ENCODE results near the gene USP35. TPM values are rescaled to one million over a fixed set of nuclear protein-coding genes. Genes with fewer than 3 reads are reported as not detected.

USP35 gene
- polyA plus RNA-seq, 3 donors, result 0.42 to 7.6 (median 0.63) TPM

- Mint-ChIP-seq H3K9me3 (no peaks in the 10 kb centered on the region), H3K4me3 (no peak overlapping the region), H3K4me1 (no peaks in the 10 kb centered on the region), H3K36me3 (no peaks in the 10 kb centered on the region), H3K27ac (no peak overlapping the region), H3K27me3 (ENCODE audit: low read depth in 3 of 3) (peaks cover 0 to 6% (median 3%) of the 10 kb centered on the region in 3 donors)
- Histone ChIP-seq H2AFZ (ENCODE audit: insufficient read depth, low read depth, low read length, poor library complexity, severe bottlenecking) (no peak overlapping the region), H3K4me2 (replicated peaks; ENCODE audit: extremely low read depth, low read length, poor library complexity, severe bottlenecking) (no peak overlapping the region), H3K27me3 (ENCODE audit: control insufficient read depth in 2 of 2, insufficient read depth in 2 of 2, low read length in 2 of 2) (no peaks in the 10 kb centered on the region), H4K20me1 (ENCODE audit: insufficient read depth, low read length) (no peaks in the 10 kb centered on the region), H3K27ac (ENCODE audit: low read depth in 1 of 2, low read length in 2 of 2) (no peak overlapping the region), H3K36me3 (replicated peaks in 1 of 2; ENCODE audit: control insufficient read depth in 1 of 2, insufficient read depth in 2 of 2, low read length in 2 of 2) (no peaks in the 10 kb centered on the region), H3K9ac (ENCODE audit: insufficient read depth, low read length, poor library complexity, severe bottlenecking) (no peak overlapping the region), H3K4me1 (ENCODE audit: control insufficient read depth in 1 of 2, insufficient read depth in 2 of 2, low read length in 2 of 2) (no peaks in the 10 kb centered on the region), H3K4me3 (replicated peaks in 1 of 3; ENCODE audit: low read depth in 2 of 3, low read length in 3 of 3) (no peak overlapping the region), H3K79me2 (ENCODE audit: insufficient read depth, low read length) (no peaks in the 10 kb centered on the region), H3K9me3 (replicated peaks in 1 of 2; ENCODE audit: control insufficient read depth in 1 of 2, insufficient read depth in 1 of 2, low read length in 2 of 2) (no peaks in the 10 kb centered on the region)
- intact Hi-C loops (cut with micrococcal nuclease), result no loop called here
- 58% methylated on average over 2 of the region's 6 CpGs for WGBS (ENCODE audit: insufficient coverage)
- no peak for DNase-seq
- no peak for TF ChIP-seq CTCF (IDR thresholded peaks at IDR 0.05)
These were observed 32.4 kb upstream of the USP35 start for GRCh38 chr11:78156127-78156844.

- no peaks in the 10 kb centered on the region for H3K9me3 ChIP-seq (replicated peaks in 1 of 2; ENCODE audit: control insufficient read depth in 1 of 2, insufficient read depth in 1 of 2, low read length in 2 of 2)
- H3K79me2 ChIP-seq (ENCODE audit: insufficient read depth, low read length), result no peaks in the 10 kb centered on the region
- no peak overlapping the region for H3K4me3 ChIP-seq (replicated peaks in 1 of 3; ENCODE audit: low read depth in 2 of 3, low read length in 3 of 3)
- no peak for DNase-seq
- H4K20me1 ChIP-seq (ENCODE audit: insufficient read depth, low read length), result no peaks in the 10 kb centered on the region
- intact Hi-C loops (cut with micrococcal nuclease), result no loop called here
- no CpG with 5 or more reads among the region's 6 CpGs for WGBS (ENCODE audit: insufficient coverage)
- H2AFZ ChIP-seq (ENCODE audit: insufficient read depth, low read depth, low read length, poor library complexity, severe bottlenecking), result no peak overlapping the region
- Mint-ChIP-seq H3K4me3 (no peak overlapping the region), H3K4me1 (no peaks in the 10 kb centered on the region), H3K27ac (no peak overlapping the region), H3K27me3 (ENCODE audit: low read depth in 3 of 3) (peaks cover 4 to 9% (median 5%) of the 10 kb centered on the region in 3 donors), H3K36me3 (no peaks in the 10 kb centered on the region), H3K9me3 (no peaks in the 10 kb centered on the region)
- no peak for TF ChIP-seq CTCF (IDR thresholded peaks at IDR 0.05)
- no peak overlapping the region for H3K9ac ChIP-seq (ENCODE audit: insufficient read depth, low read length, poor library complexity, severe bottlenecking)
- no peak overlapping the region for H3K4me2 ChIP-seq (replicated peaks; ENCODE audit: extremely low read depth, low read length, poor library complexity, severe bottlenecking)
- H3K27ac ChIP-seq (ENCODE audit: low read depth in 1 of 2, low read length in 2 of 2), result no peak overlapping the region
- H3K27me3 ChIP-seq (ENCODE audit: control insufficient read depth in 2 of 2, insufficient read depth in 2 of 2, low read length in 2 of 2), result no peaks in the 10 kb centered on the region
- no peaks in the 10 kb centered on the region for H3K4me1 ChIP-seq (ENCODE audit: control insufficient read depth in 1 of 2, insufficient read depth in 2 of 2, low read length in 2 of 2)
- H3K36me3 ChIP-seq (replicated peaks in 1 of 2; ENCODE audit: control insufficient read depth in 1 of 2, insufficient read depth in 2 of 2, low read length in 2 of 2), result no peaks in the 10 kb centered on the region
These were observed 29.6 kb upstream of the USP35 start for GRCh38 chr11:78158987-78159652.
